Neuron (in vitro differentiated cells): Measurements from ENCODE around the gene MYH3.

ENCODE experiments used
- H2AFZ ChIP-seq: one replicate; pipeline ENCODE4 v1.6.1; 2013; ENCODE audit warnings: low read depth, mild to moderate bottlenecking, inconsistent platforms, low read length, moderate library complexity
- H3K27me3 ChIP-seq: one replicate; pipeline ENCODE4 v1.6.1; 2013; ENCODE audit warnings: low read length; ENCODE audit not compliant: insufficient read depth
- H3K36me3 ChIP-seq: one replicate; pipeline ENCODE4 v1.6.1; 2013; ENCODE audit warnings: low read length; ENCODE audit not compliant: insufficient read depth
- H3K4me1 ChIP-seq: one replicate; pipeline ENCODE4 v1.6.1; 2013; ENCODE audit warnings: low read length; ENCODE audit not compliant: insufficient read depth
- H3K4me3 ChIP-seq: 2 replicates; pipeline ENCODE4 v1.5.1; 2013; ENCODE audit warnings: mild to moderate bottlenecking, low read length, moderate library complexity
- H3K9me3 ChIP-seq: one replicate; pipeline ENCODE4 v1.6.1; 2013; ENCODE audit warnings: low read length

The MYH3 gene

DNA sequence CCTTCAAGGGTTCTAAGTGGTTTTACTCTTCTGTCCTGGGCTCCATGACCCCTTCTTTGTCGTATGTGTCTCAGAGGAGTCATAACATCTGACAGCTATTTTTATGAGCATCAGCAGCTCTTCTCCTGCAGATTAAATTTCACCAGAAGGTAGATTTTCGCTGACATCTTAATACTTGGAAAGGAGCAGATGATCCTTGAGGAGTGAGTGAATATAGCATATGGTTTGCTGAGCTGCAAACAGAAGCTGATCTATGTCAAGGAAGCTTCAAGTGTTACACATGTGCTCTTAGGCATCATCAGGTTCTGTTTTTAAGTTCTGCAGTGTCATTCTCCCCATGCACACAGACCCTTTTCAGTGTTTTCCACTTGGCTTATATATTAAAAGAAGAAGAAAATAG lies 58.5 kb downstream of the MYH3 start:
- Histone ChIP-seq H3K9me3 (no peaks in the 10 kb centered on the region), H3K27me3 (peaks cover 2% of the 10 kb centered on the region), H3K4me3 (no peak overlapping the region), H2AFZ (no peak overlapping the region), H3K36me3 (no peaks in the 10 kb centered on the region), H3K4me1 (no peaks in the 10 kb centered on the region)

DNA sequence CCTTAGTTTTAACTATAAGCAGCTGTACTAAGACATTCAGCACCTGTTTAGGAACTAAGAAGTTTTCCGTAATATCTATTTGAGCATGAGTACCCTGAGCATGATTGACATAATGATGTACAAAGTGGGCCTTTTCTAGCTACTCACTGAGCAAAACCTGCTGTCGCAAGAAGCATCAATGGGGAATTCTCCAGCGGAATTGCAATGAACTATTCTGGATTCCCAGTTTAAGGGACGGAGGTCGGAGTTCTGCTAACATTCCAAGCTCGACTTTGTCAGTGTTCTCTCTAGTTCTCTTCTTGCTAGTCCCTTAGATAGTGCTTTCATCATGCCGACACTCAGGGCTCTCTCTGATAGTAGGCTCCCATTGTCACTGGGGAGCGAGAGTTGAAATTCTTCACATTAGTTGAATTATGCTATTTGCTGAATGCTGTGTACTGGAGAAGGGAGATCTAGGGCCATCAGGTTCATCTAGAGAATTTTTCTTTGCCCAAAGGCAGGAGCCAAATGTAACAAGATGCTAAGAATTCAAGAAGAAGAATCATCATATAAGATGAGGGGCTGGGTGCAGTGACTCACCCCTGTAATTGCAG lies 67.5 kb downstream of the MYH3 start:
- Histone ChIP-seq H3K9me3 (no peaks in the 10 kb centered on the region), H2AFZ (no peak overlapping the region), H3K27me3 (no peaks in the 10 kb centered on the region), H3K4me3 (no peak overlapping the region), H3K36me3 (no peaks in the 10 kb centered on the region), H3K4me1 (no peaks in the 10 kb centered on the region)

DNA sequence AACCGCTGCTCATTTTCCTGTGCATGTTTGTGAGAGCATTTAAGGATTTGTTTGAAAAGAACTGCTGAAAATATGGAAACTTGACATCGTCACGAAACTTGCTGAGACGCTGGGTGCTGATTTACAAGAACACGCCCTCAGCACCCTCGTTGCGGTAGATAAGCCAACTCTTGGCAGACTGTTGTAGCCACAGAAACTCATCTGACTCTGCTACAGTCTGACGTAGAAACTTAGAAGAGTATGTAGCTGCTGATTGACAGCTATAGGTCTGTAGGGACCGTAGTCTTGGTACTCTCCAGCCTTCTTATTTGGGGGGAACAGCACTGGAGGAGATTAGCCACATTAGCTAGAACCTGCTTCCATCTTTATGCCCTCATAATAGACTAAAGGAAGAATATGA lies 71.6 kb downstream of the MYH3 start:
- H3K36me3 ChIP-seq = no peaks in the 10 kb centered on the region
- no peak overlapping the region for H3K4me3 ChIP-seq
- no peaks in the 10 kb centered on the region for H3K9me3 ChIP-seq
- H3K4me1 ChIP-seq = no peaks in the 10 kb centered on the region
- peaks cover 2% of the 10 kb centered on the region for H3K27me3 ChIP-seq
- no peak overlapping the region for H2AFZ ChIP-seq

DNA sequence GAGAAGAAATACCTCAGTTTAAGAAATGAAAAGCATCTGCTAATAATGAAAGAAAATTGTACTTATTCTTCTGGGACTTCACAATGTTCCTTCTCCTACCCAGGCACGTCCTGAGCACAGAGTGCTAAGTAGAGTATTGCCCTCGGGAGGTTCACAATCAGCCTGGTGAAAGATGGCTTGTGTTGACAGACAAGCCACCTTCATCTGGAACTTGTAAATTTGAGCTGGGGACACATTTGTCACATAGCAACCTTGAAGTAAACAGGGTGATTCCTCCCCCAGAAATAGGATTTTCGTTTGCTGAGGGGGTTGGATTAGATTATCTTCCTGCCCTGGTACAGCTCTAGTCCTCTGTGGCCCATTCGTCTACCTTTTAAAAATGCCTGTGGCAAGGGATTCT lies 73.3 kb downstream of the MYH3 start:
- H3K36me3 ChIP-seq = no peaks in the 10 kb centered on the region

DNA sequence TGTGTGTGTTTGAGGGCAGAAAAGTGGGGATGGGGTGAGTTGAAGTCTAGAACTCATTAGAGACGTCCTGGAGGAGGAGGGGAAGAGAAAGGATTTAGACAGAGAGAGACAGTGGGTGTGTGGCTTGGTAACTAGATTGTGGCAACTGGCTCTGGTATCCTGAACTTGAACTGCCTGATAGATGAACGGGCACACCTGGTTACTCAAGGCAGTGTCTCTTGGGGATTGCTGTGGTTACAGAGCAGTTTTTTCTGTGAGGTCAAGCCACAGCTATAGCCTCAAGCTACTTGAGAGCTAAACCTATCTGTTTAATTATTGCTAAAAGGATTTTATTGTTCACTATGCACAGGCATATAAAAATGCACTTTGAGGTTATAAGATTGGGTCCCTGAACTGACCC lies 77.8 kb downstream of the MYH3 start:
- Histone ChIP-seq H2AFZ (no peak overlapping the region), H3K27me3 (peaks cover 2% of the 10 kb centered on the region), H3K36me3 (no peaks in the 10 kb centered on the region), H3K4me1 (no peaks in the 10 kb centered on the region), H3K9me3 (no peaks in the 10 kb centered on the region), H3K4me3 (no peak overlapping the region)

More for the DNA sequence above, 73.3 kb downstream of the MYH3 start:
- H3K27me3 ChIP-seq = peaks cover 2% of the 10 kb centered on the region
- H2AFZ ChIP-seq = no peak overlapping the region
- H3K4me3 ChIP-seq = no peak overlapping the region
- no peaks in the 10 kb centered on the region for H3K9me3 ChIP-seq
- no peaks in the 10 kb centered on the region for H3K4me1 ChIP-seq
